Measurements from ENCODE around the gene VSTM5.
"Not testable (repeated sequence)": the region's sequence is repeated elsewhere in the genome, so short reads cannot be mapped to it uniquely, and the experiment has no call there.

The VSTM5 gene

DNA sequence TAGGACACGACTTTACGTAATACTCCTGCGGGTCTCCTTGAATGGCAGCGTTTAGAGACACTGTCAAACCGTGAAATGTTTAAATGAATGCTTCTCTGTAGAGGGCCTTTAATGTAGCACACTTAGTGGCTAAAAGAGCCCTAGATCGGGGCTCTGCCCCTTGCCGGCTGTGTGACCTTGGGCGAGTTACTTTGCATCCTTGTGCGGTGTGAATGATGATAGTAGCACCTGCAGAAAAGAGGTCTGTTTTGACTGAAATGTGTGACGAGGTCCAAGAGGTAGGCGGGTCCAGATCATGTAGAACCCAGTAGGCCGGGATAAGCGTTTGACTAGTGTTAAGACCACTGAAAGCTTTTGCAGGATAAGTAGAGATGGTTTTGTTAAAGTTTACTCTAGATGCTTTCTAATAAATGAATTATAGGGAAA lies 65.5 kb downstream of the VSTM5 start:
- DNase-seq: no peak

DNA sequence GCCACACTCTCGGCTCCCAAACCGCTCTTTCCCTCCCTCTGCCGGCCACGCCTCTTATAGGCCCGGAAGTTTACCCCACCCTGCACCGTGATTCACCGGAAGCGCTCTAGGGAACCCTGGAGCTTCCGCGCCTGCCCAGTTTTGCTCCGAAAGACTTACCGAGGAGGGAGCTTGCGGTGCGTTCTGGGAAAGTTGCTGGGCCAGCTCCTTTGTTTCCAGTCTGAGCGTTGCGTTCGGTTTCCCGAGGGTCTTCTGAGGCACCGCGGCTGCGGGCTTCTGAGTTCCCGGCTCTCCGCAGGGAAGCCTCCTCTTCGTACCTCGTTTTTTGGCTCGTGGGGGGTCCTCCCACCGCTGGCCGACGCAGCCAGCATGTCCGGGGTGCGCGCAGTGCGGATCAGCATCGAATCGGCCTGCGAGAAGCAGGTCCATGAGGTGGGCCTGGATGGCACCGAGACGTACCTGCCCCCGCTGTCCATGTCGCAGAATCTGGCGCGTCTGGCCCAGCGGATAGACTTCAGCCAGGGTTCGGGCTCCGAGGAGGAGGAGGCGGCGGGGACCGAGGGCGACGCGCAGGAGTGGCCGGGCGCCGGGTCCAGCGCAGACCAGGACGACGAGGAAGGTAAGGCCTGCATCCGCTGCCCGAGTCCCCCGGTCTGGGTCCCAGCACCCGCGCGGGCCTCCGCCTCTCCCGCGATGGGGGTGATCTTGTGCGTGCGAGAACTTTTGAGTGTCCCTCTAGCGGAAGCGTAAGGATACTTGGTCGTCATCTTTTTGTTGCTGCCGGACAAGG lies 66.1 kb downstream of the VSTM5 start, which contains the start of gene MED17:
TSS of gene MED17 (plus strand) at position 138 of the 790 bp plus-strand sequence. CDS start at position 370, 232 bp downstream.
- peak; percentile 94 for DNase-seq

DNA sequence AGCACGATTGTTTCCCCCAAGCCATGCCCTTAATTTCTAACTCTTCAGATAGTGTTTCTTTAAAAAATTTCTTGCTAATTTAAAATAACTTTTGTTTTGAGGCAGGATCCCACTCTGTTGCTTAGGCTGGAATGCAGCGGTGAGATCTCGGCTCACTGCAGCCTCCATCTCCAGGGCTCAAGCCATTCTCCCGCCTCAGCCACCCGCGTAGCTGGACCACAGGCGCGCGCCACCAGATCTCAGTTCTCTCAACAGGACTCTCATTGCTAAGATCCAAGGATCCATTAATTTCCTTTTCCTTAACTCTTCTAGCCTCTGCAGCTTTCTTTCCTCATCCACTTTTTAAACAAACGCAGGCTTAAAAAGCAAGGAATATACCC lies 66.7 kb downstream of the VSTM5 start:
- DNase-seq: no peak

DNA sequence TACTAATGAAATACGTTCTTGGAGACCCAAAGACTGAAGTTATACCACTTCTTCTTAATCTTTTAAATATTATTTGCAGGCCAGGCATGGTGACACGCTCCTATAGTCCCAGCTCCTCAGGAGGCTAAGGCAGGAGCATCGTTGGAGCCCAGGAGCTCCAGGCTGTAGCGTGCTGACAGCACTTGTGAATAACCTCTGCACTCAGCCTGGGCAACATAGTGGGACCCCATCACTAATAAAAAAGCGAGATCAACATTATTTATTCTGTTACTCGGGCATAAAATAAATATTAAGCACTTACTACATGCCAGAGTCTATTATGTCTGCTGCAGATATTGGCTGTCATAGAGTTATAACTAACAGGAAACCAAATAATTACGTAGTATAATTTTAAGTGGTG lies 67.1 kb downstream of the VSTM5 start:
- DNase-seq: no peak

DNA sequence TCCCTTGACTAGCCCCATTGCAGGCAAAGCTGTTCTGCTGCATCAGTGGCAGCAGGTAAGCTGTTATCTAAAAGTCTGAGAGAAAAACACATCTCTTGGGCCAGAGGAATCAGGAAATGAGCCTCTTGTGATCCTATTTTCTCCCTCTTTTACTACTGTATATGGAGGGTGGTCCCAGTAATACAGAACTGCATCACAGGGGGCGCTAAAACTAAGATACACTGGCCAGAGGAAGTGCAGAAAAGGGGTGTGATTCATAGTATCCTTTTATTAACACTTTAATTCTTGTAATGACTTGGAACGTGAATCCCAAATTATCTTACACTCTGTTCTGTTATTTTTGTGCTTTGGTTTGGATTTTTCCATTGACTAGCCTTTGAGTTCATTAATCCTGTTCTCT lies 75.1 kb downstream of the VSTM5 start:
- no peak for DNase-seq

DNA sequence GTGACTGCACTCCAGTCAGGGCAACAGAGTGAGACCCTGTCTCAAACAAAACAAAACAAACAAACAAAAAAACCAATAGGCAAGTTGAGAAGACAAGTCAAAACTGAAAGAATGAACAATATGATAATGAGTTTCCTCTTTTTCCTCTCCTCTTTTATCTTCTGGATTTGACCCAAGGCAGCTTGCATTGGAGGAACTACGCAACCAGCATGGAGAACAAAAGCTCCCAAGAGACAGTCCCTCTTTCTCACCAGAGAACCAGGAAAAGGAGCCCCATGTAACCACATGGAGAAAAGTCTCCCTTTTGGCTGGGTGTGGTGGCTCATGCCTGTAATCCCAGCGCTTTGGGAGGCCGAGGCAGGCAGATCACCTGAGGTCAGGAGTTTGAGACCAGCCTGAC lies 75.9 kb downstream of the VSTM5 start:
- DNase-seq: not testable (repeated sequence)

DNA sequence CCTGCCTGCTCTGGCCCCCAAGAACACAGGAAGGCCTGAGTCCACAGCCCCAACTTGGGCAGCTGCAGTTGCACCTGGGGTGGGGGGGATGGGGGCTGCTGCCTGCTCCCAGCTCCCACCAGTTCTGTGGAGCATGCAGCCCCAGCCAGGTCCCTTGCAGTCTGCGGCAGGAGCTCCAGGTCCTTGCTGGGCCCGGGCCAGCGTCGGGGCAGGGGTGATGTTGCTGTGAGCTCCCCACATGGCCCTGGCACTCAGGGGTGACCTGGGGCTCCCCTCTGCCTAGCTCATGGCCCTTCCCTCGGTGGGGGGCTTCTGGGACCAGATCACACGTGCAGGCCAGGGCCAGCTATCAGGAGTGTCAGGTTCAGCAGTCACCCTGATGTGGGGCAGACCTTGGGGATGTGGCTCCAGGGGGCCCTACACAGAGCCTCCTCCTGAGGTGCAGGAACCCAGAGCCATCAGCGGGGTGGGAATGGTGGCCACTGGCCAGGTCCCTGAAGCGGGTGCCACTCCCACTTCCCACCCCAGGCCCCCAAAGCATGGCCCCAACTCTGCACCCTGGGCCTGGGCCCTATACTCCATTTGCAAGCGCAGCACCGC lies 76.7 kb downstream of the VSTM5 start:
- DNase-seq: no peak

DNA sequence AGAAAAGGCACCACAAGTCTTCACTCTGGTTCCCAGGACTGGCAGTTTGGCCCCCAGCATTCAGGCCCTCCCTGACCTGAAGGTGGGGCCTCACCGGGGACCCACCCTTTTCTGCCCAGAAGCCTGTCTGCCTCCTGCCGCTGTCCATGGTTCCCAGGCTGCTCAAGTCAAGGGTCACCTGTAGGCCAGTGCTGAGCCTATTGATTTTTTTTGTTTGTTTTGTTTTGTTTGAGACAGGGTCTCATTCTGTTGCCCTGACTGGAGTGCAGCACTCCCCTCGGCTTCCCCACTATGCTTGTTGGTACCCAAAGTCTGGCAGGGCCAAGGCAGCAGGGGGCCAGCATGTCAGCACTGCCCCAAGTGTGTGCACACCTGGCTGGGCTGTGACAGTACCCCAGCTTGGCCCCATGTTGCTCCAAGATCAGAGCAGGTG lies 77.4 kb downstream of the VSTM5 start:
- DNase-seq: no peak

DNA sequence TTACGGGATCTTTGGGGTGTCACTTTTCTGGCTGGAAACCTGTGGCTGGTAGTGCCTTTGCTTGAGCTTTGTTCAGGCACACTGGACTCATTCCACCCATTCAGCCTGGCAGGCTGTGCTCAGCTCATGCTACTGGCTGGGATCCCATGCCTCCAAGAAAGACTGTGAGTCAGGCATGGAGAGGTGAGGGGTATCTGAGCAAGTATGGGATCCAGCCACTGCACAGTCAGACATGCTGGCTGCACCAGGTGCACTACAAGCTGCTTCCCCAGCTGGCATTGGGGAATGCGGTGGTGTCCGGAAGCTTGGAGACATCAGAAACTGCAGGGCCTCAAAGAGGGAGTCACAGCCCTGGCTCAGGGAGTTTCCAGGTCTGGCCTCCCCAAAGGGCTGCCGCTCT lies 78.3 kb downstream of the VSTM5 start:
- no peak for DNase-seq

DNA sequence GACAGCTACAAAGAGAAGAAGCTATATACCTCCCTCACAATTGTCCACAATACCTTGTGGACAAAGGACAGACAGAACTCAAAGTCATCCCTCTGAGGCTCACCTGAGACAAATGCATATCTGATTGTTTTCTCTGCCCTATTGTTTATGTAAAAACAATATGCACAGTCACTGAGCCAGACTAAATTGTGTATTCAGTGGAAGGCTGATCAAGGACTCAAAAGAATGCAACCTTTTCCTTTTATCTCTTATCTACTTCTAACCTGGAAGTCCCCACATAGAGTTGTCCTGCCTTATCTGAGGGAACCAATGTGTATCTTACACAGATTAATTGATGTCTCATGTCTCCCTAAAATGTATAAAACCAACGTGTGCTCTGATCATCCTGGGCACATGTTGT lies 80.3 kb downstream of the VSTM5 start:
- DNase-seq: no peak

Measured in fibroblast of upper back skin (primary cell).